ENCODE results near the gene PTPRT. TPM values are rescaled to one million over a fixed set of nuclear protein-coding genes. Genes with fewer than 3 reads are reported as not detected.

The PTPRT gene
- total and polyA plus RNA-seq, 2 experiments from 2014 or later = not detected

GRCh38 chr20:42516692-42517091, 673.0 kb downstream of the PTPRT start:
- Histone ChIP-seq H3K4me3 (no peak overlapping the region), H3F3A (replicated peaks; ENCODE audit: low read depth) (no peaks in the 10 kb centered on the region), H3K4me1 (ENCODE audit: insufficient read depth) (no peaks in the 10 kb centered on the region), H3K9me2 (ENCODE audit: insufficient read depth) (no peaks in the 10 kb centered on the region), H3K27me3 (ENCODE audit: insufficient read depth) (no peaks in the 10 kb centered on the region), H3K79me2 (replicated peaks; ENCODE audit: insufficient read depth) (no peaks in the 10 kb centered on the region), H3K36me3 (ENCODE audit: insufficient read depth) (peaks cover 7% of the 10 kb centered on the region; the same call in 1 of the 2 replicates), H3K4me2 (no peak overlapping the region), H4K20me1 (replicated peaks; ENCODE audit: insufficient read depth) (no peaks in the 10 kb centered on the region), H2AFZ (no peak overlapping the region), H3K27ac (ENCODE audit: low read depth) (no peak overlapping the region)
- no peak for DNase-seq (ENCODE audit: low spot score)
- no peaks in the 10 kb centered on the region for H3K27me3 Mint-ChIP-seq (ENCODE audit: insufficient read depth, low read depth, poor library complexity)
- H3K4me1 Mint-ChIP-seq = no peaks in the 10 kb centered on the region
- H3K36me3 Mint-ChIP-seq (ENCODE audit: low read depth) = peaks cover 10% of the 10 kb centered on the region; the same call in 2 of the 3 replicates
- ATAC-seq = no peak
- H3K4me3 Mint-ChIP-seq = no peak overlapping the region
- H3K9me3 Mint-ChIP-seq = peaks cover 80% of the 10 kb centered on the region
- H3K27ac Mint-ChIP-seq = no peak overlapping the region
- TF ChIP-seq STAT1 (IDR thresholded peaks at IDR 0.05; ENCODE audit: unreplicated experiment) (no peak), CTCF (conservative IDR thresholded peaks at IDR 0.05; ENCODE audit: low read depth in 2 of 2) (no peak), EZH2 (IDR thresholded peaks at IDR 0.05; ENCODE audit: low read depth, unreplicated experiment) (no peak), POLR2AphosphoS5 (IDR thresholded peaks at IDR 0.05; ENCODE audit: low read depth) (no peak), ZNF114 (CRISPR knock-in tag; IDR thresholded peaks at IDR 0.05) (no peak)

GRCh38 chr20:42510686-42511085, 679.0 kb downstream of the PTPRT start:
- peaks cover 7% of the 10 kb centered on the region; the same call in 2 of the 3 replicates for H3K36me3 Mint-ChIP-seq (ENCODE audit: low read depth)
- no peak for ATAC-seq
- Histone ChIP-seq H3K27ac (ENCODE audit: low read depth) (no peak overlapping the region), H3K4me2 (no peak overlapping the region), H2AFZ (no peak overlapping the region), H3F3A (replicated peaks; ENCODE audit: low read depth) (no peaks in the 10 kb centered on the region), H3K27me3 (ENCODE audit: insufficient read depth) (no peaks in the 10 kb centered on the region), H4K20me1 (replicated peaks; ENCODE audit: insufficient read depth) (no peaks in the 10 kb centered on the region), H3K4me3 (no peak overlapping the region), H3K4me1 (ENCODE audit: insufficient read depth) (no peaks in the 10 kb centered on the region), H3K79me2 (replicated peaks; ENCODE audit: insufficient read depth) (no peaks in the 10 kb centered on the region), H3K9me2 (ENCODE audit: insufficient read depth) (no peaks in the 10 kb centered on the region), H3K36me3 (ENCODE audit: insufficient read depth) (no peaks in the 10 kb centered on the region)
- no peaks in the 10 kb centered on the region for H3K4me1 Mint-ChIP-seq
- no peaks in the 10 kb centered on the region for H3K27me3 Mint-ChIP-seq (ENCODE audit: insufficient read depth, low read depth, poor library complexity)
- H3K4me3 Mint-ChIP-seq = no peak overlapping the region
- no peak for DNase-seq (ENCODE audit: low spot score)
- no peak overlapping the region for H3K27ac Mint-ChIP-seq
- peaks cover 83% of the 10 kb centered on the region for H3K9me3 Mint-ChIP-seq
- TF ChIP-seq STAT1 (IDR thresholded peaks at IDR 0.05; ENCODE audit: unreplicated experiment) = no peak
- no peak for TF ChIP-seq JUNB (IDR thresholded peaks at IDR 0.05; ENCODE audit: unreplicated experiment)
- no peak for TF ChIP-seq NANOG (IDR thresholded peaks at IDR 0.05; ENCODE audit: borderline replicate concordance)
- no peak for TF ChIP-seq EZH2phosphoT487 (IDR thresholded peaks at IDR 0.05; ENCODE audit: unreplicated experiment)
- TF ChIP-seq POLR2AphosphoS5 (IDR thresholded peaks at IDR 0.05; ENCODE audit: low read depth) = no peak
- TF ChIP-seq ZNF114 (CRISPR knock-in tag; IDR thresholded peaks at IDR 0.05) = no peak
- no peak for TF ChIP-seq REST (IDR thresholded peaks at IDR 0.05; ENCODE audit: unreplicated experiment)
- TF ChIP-seq CTCF (conservative IDR thresholded peaks at IDR 0.05; ENCODE audit: low read depth in 2 of 2) = no peak
- no peak for TF ChIP-seq ZNF331 (CRISPR knock-in tag; IDR thresholded peaks at IDR 0.05; ENCODE audit: low read depth)
